ENCODE measurements around the gene KLHL21. TPM values are rescaled to one million over a fixed set of nuclear protein-coding genes. Genes with fewer than 3 reads are reported as not detected.

KLHL21 gene
- total RNA-seq, 5 donors from 2014 or later (not counting 1 experiment from before 2014, with no cell fraction given), result 21.9 to 72.3 (median 61.6) TPM

DNA sequence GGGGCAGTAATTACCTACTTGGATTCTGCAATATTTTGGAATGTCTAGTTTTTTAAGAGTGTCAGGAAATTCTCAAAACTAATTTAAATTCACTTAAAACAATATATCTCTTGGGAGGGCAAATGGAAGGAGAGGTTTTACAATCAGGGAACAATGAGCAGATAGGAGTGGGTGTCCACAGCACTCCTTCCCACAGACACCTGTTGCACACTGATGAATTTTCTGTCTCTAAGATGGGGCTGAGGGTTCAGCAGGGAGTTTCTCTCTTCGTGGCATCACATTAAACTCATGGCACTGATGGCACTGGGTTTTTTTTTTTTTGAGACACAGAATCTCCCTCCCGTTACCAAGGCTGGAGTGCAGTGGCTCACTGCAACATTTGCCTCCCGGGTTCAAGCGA lies 16.4 kb upstream of the KLHL21 start:
- Mint-ChIP-seq H3K4me1 (peaks cover 10 to 13% (median 13%) of the 10 kb centered on the region in 3 donors), H3K27me3 (no peaks in the 10 kb centered on the region), H3K9me3 (no peaks in the 10 kb centered on the region), H3K27ac (no peak overlapping the region), H3K36me3 (peaks cover 9% of the 10 kb centered on the region), H3K4me3 (no peak overlapping the region)
- H3K9me3 ChIP-seq, result no peaks in the 10 kb centered on the region
- ChIA-PET POLR2A (no interaction called here), CTCF (no interaction called here)
- H3K4me1 ChIP-seq (ENCODE audit: control insufficient read depth in 1 of 2, extremely low read depth in 1 of 2, insufficient read depth in 2 of 2, low read length in 2 of 2), result peaks cover 0 to 8% of the 10 kb centered on the region in 2 experiments
- no peak overlapping the region for H3K4me3 ChIP-seq (ENCODE audit: control insufficient read depth in 1 of 2, extremely low read depth in 1 of 2, low read length in 1 of 2)
- H3K27me3 ChIP-seq (replicated peaks in 1 of 2; ENCODE audit: control insufficient read depth in 2 of 2, extremely low read depth in 1 of 2, insufficient read depth in 2 of 2, low read length in 1 of 2), result no peaks in the 10 kb centered on the region
- 100% methylated on average over 3 of the region's 4 CpGs for WGBS (ENCODE audit: insufficient coverage)
- ATAC-seq (replicated peaks in 1 of 4) (no peak), DNase-seq (no peak)
- no peak overlapping the region for H3K27ac ChIP-seq (ENCODE audit: low read length)
- H3K36me3 ChIP-seq (ENCODE audit: control insufficient read depth in 2 of 2, extremely low read depth in 1 of 2, insufficient read depth in 1 of 2, low read length in 1 of 2), result peaks cover 14 to 21% of the 10 kb centered on the region in 2 donors

DNA sequence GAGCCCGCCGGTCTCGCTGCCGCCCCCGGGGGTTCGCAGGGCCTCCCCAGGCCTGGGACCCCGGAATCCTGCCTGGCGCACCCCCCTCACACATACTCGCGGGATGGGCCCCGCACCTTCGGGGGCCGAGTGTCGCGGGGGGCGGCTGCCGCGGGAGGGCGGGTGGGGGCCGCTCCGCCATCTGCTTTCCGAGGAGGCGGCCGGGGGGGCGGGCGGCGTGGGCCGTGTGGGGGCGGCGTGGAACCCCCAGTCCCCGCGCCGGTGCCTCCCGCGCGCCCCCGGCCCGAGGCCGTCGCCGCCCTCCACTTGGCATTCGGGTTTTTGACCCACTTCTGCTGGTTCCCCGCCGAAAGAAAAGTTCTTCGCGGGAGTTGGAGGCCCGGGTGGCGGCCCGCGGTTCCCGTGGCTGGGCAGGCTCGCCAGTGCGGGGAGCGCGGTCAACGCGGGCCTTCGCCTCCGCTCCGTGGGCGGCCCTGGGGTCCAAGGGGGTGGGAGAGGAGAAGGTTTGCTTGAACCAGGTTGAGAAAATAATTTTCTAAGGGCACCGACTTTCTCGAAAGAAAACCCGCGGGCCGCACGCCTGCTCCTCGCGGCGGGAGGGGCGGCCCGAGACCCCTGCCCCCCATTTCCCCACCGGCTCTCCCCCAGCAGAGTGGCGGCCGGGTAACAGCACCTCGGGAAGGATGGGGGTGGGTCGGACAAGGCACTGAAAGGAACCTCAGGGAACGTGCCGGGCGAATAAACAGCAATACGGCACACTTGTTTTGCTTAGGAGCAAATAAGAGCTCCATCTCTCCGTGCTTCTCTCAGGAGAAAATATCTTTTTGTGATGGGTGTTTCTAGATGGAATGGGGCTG lies 12.5 kb upstream of the KLHL21 start:
- Mint-ChIP-seq H3K9me3 (no peaks in the 10 kb centered on the region), H3K27me3 (no peaks in the 10 kb centered on the region), H3K4me3 (peak overlapping the region; percentile 75 to 84 (median 77)), H3K4me1 (peaks cover 22 to 24% (median 22%) of the 10 kb centered on the region in 3 donors), H3K36me3 (peaks cover 2% of the 10 kb centered on the region), H3K27ac (peak overlapping the region; percentile 84 to 87)
- Histone ChIP-seq H3K27me3 (replicated peaks in 1 of 2; ENCODE audit: control insufficient read depth in 2 of 2, extremely low read depth in 1 of 2, insufficient read depth in 2 of 2, low read length in 1 of 2) (no peaks in the 10 kb centered on the region), H3K4me1 (ENCODE audit: control insufficient read depth in 1 of 2, extremely low read depth in 1 of 2, insufficient read depth in 2 of 2, low read length in 2 of 2) (peaks cover 0 to 16% of the 10 kb centered on the region in 2 experiments), H3K4me3 (ENCODE audit: control insufficient read depth in 1 of 2, extremely low read depth in 1 of 2, low read length in 1 of 2) (peak overlapping the region; percentile 49 to 52), H3K9me3 (no peaks in the 10 kb centered on the region), H3K36me3 (ENCODE audit: control insufficient read depth in 2 of 2, extremely low read depth in 1 of 2, insufficient read depth in 1 of 2, low read length in 1 of 2) (peaks cover 0 to 6% of the 10 kb centered on the region in 2 donors), H3K27ac (ENCODE audit: low read length) (peak overlapping the region; percentile 1)
- POLR2A ChIA-PET, result no interaction called here
- ATAC-seq (replicated peaks in 1 of 4) (no peak), DNase-seq (peak in 5 of 35 experiments; percentile 3 to 20 (median 8))
- 7% methylated on average over 59 of the region's 82 CpGs for whole genome bisulfite sequencing (ENCODE audit: insufficient coverage)
- CTCF ChIA-PET, result interaction anchor here in 1 of 2 donors (0.6 to 1.4 kb wide), 2 partner anchors 10 to 43 kb away, joined by 3 read pairs; no protein-coding TSS in a partner anchor

DNA sequence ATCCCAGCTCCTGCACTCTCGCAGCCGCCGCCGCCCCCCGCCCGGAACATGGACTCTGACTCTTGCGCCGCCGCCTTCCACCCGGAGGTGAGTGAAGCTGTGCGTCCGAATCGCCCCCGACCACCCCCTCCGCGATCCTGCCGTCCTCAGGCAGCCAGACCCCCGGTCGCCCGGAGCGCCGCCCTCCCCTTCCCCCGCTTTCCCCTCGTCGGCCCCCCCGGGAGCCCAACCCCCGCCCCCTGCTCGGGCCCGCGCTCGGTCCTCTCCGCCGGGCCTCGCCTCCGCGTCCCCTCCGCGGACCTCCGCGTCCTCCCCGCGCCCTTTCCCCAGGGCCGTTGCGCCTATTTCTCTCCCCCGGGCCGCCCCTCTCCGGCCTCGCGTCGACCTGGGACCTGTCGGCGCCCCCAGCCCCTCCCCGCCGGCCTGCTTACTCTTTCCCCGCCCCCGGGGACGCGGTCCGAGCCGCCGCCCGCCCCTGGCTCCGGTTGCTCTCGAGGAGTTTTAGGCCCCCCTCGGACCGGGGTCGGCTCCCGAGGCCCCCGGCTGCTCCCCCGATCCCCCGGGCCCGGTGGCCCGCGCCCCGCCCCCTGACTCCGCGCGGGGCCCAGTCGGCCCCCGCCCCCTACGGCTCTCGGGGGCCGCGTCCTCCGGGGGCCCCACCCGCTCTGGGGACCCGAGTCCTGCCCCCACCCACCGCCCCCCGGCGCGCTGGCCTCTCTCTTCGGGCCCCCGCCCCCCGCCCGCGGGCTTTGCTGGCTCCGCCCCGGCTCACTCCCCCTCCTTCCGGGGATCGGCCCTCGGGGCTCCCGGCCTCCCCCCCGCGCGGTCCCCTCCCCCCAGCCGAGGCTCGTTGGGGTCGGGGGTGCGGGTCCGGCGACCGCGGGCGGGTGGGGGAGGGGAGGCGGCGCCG lies 11.6 kb upstream of the KLHL21 start:
- no peaks in the 10 kb centered on the region for H3K27me3 Mint-ChIP-seq
- H3K9me3 Mint-ChIP-seq, result no peaks in the 10 kb centered on the region
- no peak overlapping the region for H3K27ac Mint-ChIP-seq
- DNase-seq (peak in 22 of 35 experiments; percentile 11 to 59 (median 36)), ATAC-seq (replicated peaks in 1 of 4) (peak in 1 of 4 experiments; percentile 6)
- H3K4me3 Mint-ChIP-seq, result peak overlapping the region; percentile 67 to 90 (median 82)
- Histone ChIP-seq H3K36me3 (ENCODE audit: control insufficient read depth in 2 of 2, extremely low read depth in 1 of 2, insufficient read depth in 1 of 2, low read length in 1 of 2) (no peaks in the 10 kb centered on the region), H3K27ac (ENCODE audit: low read length) (no peak overlapping the region), H3K27me3 (replicated peaks in 1 of 2; ENCODE audit: control insufficient read depth in 2 of 2, extremely low read depth in 1 of 2, insufficient read depth in 2 of 2, low read length in 1 of 2) (no peaks in the 10 kb centered on the region), H3K9me3 (no peaks in the 10 kb centered on the region), H3K4me3 (ENCODE audit: control insufficient read depth in 1 of 2, extremely low read depth in 1 of 2, low read length in 1 of 2) (peak overlapping the region; percentile 52 to 53), H3K4me1 (ENCODE audit: control insufficient read depth in 1 of 2, extremely low read depth in 1 of 2, insufficient read depth in 2 of 2, low read length in 2 of 2) (peaks cover 0 to 16% of the 10 kb centered on the region in 2 experiments)
- H3K4me1 Mint-ChIP-seq, result peaks cover 22 to 26% (median 22%) of the 10 kb centered on the region in 3 donors
- WGBS (ENCODE audit: insufficient coverage), result under 1% methylated on average over 66 of the region's 117 CpGs
- no peaks in the 10 kb centered on the region for H3K36me3 Mint-ChIP-seq
- ChIA-PET CTCF (interaction anchor here in 1 of 2 donors (0.8 kb wide), 1 partner anchor 15 kb away, joined by 4 read pairs; no protein-coding TSS in a partner anchor), POLR2A (no interaction called here)

DNA sequence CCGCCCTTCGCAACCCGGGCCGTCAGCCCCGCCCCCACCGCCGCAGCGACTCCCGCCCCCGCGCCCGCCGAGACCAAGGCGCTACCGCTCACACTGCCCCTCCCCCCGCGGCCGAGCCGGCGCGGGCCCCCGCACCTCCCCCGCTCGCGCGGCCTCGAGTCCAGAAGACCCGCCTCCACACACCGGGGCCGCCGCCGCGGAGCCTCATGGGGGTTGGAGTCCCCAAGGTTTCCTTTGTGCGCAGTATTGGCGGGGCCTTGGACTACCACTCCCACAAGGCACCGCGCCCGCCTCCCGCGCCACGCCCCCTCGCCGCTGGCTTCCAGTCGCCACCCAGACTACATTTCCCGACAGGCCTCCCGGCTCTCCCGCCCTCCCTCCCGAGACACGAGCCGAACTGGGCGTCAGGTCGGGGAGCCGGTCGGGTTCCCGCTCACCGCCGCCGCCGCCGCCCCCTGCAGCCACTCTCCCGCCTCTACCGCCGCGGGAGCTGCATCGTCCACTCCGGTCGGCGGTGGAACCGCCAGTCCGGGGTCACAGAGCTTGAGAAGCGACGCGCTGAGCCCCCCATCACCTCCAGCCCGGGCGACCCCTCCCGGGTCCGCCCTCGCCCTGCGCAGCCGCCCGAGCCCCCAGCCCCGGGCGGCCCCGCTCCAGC lies 10.8 kb upstream of the KLHL21 start, which contains the start of gene PHF13:
TSS of gene PHF13 (plus strand) at position 371 of the 658 bp plus-strand sequence. CDS start 336 bp downstream, outside the sequence.
- peaks cover 22 to 26% (median 22%) of the 10 kb centered on the region in 3 donors for H3K4me1 Mint-ChIP-seq
- Histone ChIP-seq H3K27ac (ENCODE audit: low read length) (no peak within 1 kb of the TSS), H3K9me3 (no peaks in the 10 kb centered on the region), H3K4me1 (ENCODE audit: control insufficient read depth in 1 of 2, extremely low read depth in 1 of 2, insufficient read depth in 2 of 2, low read length in 2 of 2) (peaks cover 0 to 16% of the 10 kb centered on the region in 2 experiments), H3K27me3 (replicated peaks in 1 of 2; ENCODE audit: control insufficient read depth in 2 of 2, extremely low read depth in 1 of 2, insufficient read depth in 2 of 2, low read length in 1 of 2) (no peaks in the 10 kb centered on the region), H3K36me3 (ENCODE audit: control insufficient read depth in 2 of 2, extremely low read depth in 1 of 2, insufficient read depth in 1 of 2, low read length in 1 of 2) (no peaks in the 10 kb centered on the region), H3K4me3 (ENCODE audit: control insufficient read depth in 1 of 2, extremely low read depth in 1 of 2, low read length in 1 of 2) (peak within 1 kb of the TSS; percentile 68 to 88)
- no peaks in the 10 kb centered on the region for H3K27me3 Mint-ChIP-seq
- peak; percentile 94 to 96 (median 96) for ATAC-seq (replicated peaks in 1 of 4)
- H3K9me3 Mint-ChIP-seq, result no peaks in the 10 kb centered on the region
- H3K4me3 Mint-ChIP-seq, result peak within 1 kb of the TSS; percentile 87 to 90 (median 89)
- DNase-seq, result peak; percentile 95 to 100 (median 98)
- CTCF ChIA-PET, result interaction anchor here in 1 of 2 donors (0.8 kb wide), 1 partner anchor 14 kb away, joined by 4 read pairs; no protein-coding TSS in a partner anchor
- POLR2A ChIA-PET, result no interaction called here
- peak within 1 kb of the TSS; percentile 81 to 86 for H3K27ac Mint-ChIP-seq
- whole genome bisulfite sequencing (ENCODE audit: insufficient coverage), result under 1% methylated on average over 77 of the region's 84 CpGs
- H3K36me3 Mint-ChIP-seq, result no peaks in the 10 kb centered on the region

DNA sequence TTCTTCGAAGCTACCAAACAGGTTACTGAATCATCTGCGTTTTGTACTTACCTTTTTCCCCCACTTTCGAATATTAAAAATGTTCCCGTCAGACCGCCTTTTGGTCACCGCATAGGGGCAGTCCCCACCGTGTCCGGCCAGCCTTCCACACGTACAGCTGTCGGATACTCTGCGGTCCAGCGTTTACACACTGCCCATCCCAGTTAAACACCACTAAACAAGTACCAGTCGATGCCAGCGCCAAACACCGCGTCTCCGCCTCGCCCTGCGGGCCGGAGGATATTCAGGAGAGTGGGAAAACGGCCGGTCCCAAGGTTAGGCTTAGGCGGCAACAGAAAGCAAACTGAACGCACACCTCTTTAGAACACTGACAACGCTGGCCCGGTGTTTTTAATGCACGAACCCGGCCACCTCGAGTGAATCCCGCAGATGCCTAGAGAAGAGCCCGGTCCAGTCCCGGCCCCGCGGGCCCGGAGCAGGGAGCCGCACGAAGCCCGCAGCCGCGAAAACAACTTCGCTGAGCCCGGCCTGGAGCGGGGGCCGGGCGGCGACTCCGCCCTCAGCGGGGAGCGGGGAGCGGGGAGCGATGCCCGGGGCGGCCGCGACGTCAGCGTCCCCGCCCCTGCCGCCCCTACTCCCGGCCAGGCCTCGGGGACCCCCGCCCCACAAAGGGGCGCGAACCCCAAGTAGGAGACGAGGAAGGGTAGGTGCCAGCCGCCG lies 10.1 kb upstream of the KLHL21 start:
- H3K4me3 ChIP-seq (ENCODE audit: control insufficient read depth in 1 of 2, extremely low read depth in 1 of 2, low read length in 1 of 2), result peak overlapping the region; percentile 68 to 88
- POLR2A ChIA-PET, result interaction anchor here in 1 of 2 donors (0.5 to 0.9 kb wide), 2 partner anchors 9 to 17 kb away, joined by 3 to 4 read pairs; no protein-coding TSS in a partner anchor
- ATAC-seq (replicated peaks in 1 of 4), result peak; percentile 42 to 55 (median 46)
- peak overlapping the region; percentile 69 to 86 for H3K27ac Mint-ChIP-seq
- H3K4me1 Mint-ChIP-seq, result peaks cover 22 to 26% (median 22%) of the 10 kb centered on the region in 3 donors
- no peaks in the 10 kb centered on the region for H3K27me3 ChIP-seq (replicated peaks in 1 of 2; ENCODE audit: control insufficient read depth in 2 of 2, extremely low read depth in 1 of 2, insufficient read depth in 2 of 2, low read length in 1 of 2)
- no peaks in the 10 kb centered on the region for H3K9me3 ChIP-seq
- CTCF ChIA-PET, result interaction anchor here (0.7 to 1.1 kb wide), 2 partner anchors 11 to 136 kb away, joined by 3 read pairs; no protein-coding TSS in a partner anchor
- peak in 2 of 35 experiments; percentile 28 to 30 for DNase-seq
- no peaks in the 10 kb centered on the region for H3K36me3 Mint-ChIP-seq
- no peaks in the 10 kb centered on the region for H3K9me3 Mint-ChIP-seq
- no peaks in the 10 kb centered on the region for H3K36me3 ChIP-seq (ENCODE audit: control insufficient read depth in 2 of 2, extremely low read depth in 1 of 2, insufficient read depth in 1 of 2, low read length in 1 of 2)
- WGBS (ENCODE audit: insufficient coverage), result under 1% methylated on average over 64 of the region's 67 CpGs
- H3K4me3 Mint-ChIP-seq, result peak overlapping the region; percentile 87 to 90 (median 89)
- H3K27me3 Mint-ChIP-seq, result no peaks in the 10 kb centered on the region
- no peak overlapping the region for H3K27ac ChIP-seq (ENCODE audit: low read length)
- H3K4me1 ChIP-seq (ENCODE audit: control insufficient read depth in 1 of 2, extremely low read depth in 1 of 2, insufficient read depth in 2 of 2, low read length in 2 of 2), result peaks cover 0 to 16% of the 10 kb centered on the region in 2 experiments
